ENCODE data around the gene CCL22.

Gene CCL22

GRCh38 chr16:57360321-57360935 lies 1.8 kb downstream of the CCL22 start:
- Histone ChIP-seq H3K4me1 (ENCODE audit: control insufficient read depth, insufficient read depth, low read length, poor library complexity, severe bottlenecking) (no peaks in the 10 kb centered on the region), H3K36me3 (ENCODE audit: control insufficient read depth, insufficient read depth, low read length) (no peaks in the 10 kb centered on the region), H3K4me3 (ENCODE audit: insufficient read depth, low read depth, low read length, poor library complexity, severe bottlenecking) (no peak overlapping the region), H3K27me3 (replicated peaks; ENCODE audit: control insufficient read depth, insufficient read depth, low read length, poor library complexity, severe bottlenecking) (no peaks in the 10 kb centered on the region), H3K27ac (ENCODE audit: insufficient read depth, low read length, poor library complexity, severe bottlenecking) (no peak overlapping the region), H3K9me3 (ENCODE audit: control insufficient read depth, low read length) (no peaks in the 10 kb centered on the region)
- no peak for DNase-seq

GRCh38 chr16:57361404-57361803 lies 2.8 kb downstream of the CCL22 start:
- H3K27me3 ChIP-seq (replicated peaks; ENCODE audit: control insufficient read depth, insufficient read depth, low read length, poor library complexity, severe bottlenecking): no peaks in the 10 kb centered on the region

GRCh38 chr16:57364143-57364542 lies 5.6 kb downstream of the CCL22 start:
- Histone ChIP-seq H3K4me3 (ENCODE audit: insufficient read depth, low read depth, low read length, poor library complexity, severe bottlenecking) (no peak overlapping the region), H3K27me3 (replicated peaks; ENCODE audit: control insufficient read depth, insufficient read depth, low read length, poor library complexity, severe bottlenecking) (no peaks in the 10 kb centered on the region), H3K4me1 (ENCODE audit: control insufficient read depth, insufficient read depth, low read length, poor library complexity, severe bottlenecking) (no peaks in the 10 kb centered on the region), H3K9me3 (ENCODE audit: control insufficient read depth, low read length) (no peaks in the 10 kb centered on the region), H3K36me3 (ENCODE audit: control insufficient read depth, insufficient read depth, low read length) (no peaks in the 10 kb centered on the region), H3K27ac (ENCODE audit: insufficient read depth, low read length, poor library complexity, severe bottlenecking) (no peak overlapping the region)
- no peak for DNase-seq

More at GRCh38 chr16:57361404-57361803, 2.8 kb downstream of the CCL22 start:
- H3K4me3 ChIP-seq (ENCODE audit: insufficient read depth, low read depth, low read length, poor library complexity, severe bottlenecking): no peak overlapping the region
- no peaks in the 10 kb centered on the region for H3K4me1 ChIP-seq (ENCODE audit: control insufficient read depth, insufficient read depth, low read length, poor library complexity, severe bottlenecking)
- no peak overlapping the region for H3K27ac ChIP-seq (ENCODE audit: insufficient read depth, low read length, poor library complexity, severe bottlenecking)
- no peak for DNase-seq
- no peaks in the 10 kb centered on the region for H3K36me3 ChIP-seq (ENCODE audit: control insufficient read depth, insufficient read depth, low read length)
- no peaks in the 10 kb centered on the region for H3K9me3 ChIP-seq (ENCODE audit: control insufficient read depth, low read length)

GRCh38 chr16:57366544-57367040 lies 8.0 kb downstream of the CCL22 start:
- Histone ChIP-seq H3K27ac (ENCODE audit: insufficient read depth, low read length, poor library complexity, severe bottlenecking) (no peak overlapping the region), H3K4me1 (ENCODE audit: control insufficient read depth, insufficient read depth, low read length, poor library complexity, severe bottlenecking) (no peaks in the 10 kb centered on the region), H3K4me3 (ENCODE audit: insufficient read depth, low read depth, low read length, poor library complexity, severe bottlenecking) (no peak overlapping the region), H3K27me3 (replicated peaks; ENCODE audit: control insufficient read depth, insufficient read depth, low read length, poor library complexity, severe bottlenecking) (no peaks in the 10 kb centered on the region), H3K36me3 (ENCODE audit: control insufficient read depth, insufficient read depth, low read length) (no peaks in the 10 kb centered on the region), H3K9me3 (ENCODE audit: control insufficient read depth, low read length) (no peaks in the 10 kb centered on the region)
- DNase-seq: no peak

- Histone ChIP-seq H3K4me3 (ENCODE audit: insufficient read depth, low read depth, low read length, poor library complexity, severe bottlenecking) (no peak overlapping the region), H3K4me1 (ENCODE audit: control insufficient read depth, insufficient read depth, low read length, poor library complexity, severe bottlenecking) (no peaks in the 10 kb centered on the region), H3K27me3 (replicated peaks; ENCODE audit: control insufficient read depth, insufficient read depth, low read length, poor library complexity, severe bottlenecking) (no peaks in the 10 kb centered on the region), H3K27ac (ENCODE audit: insufficient read depth, low read length, poor library complexity, severe bottlenecking) (no peak overlapping the region), H3K9me3 (ENCODE audit: control insufficient read depth, low read length) (no peaks in the 10 kb centered on the region), H3K36me3 (ENCODE audit: control insufficient read depth, insufficient read depth, low read length) (no peaks in the 10 kb centered on the region)
- DNase-seq: no peak
These were observed 8.7 kb downstream of the CCL22 start for GRCh38 chr16:57367116-57367752.

- no peak for DNase-seq
- H3K27me3 ChIP-seq (replicated peaks; ENCODE audit: control insufficient read depth, insufficient read depth, low read length, poor library complexity, severe bottlenecking): no peaks in the 10 kb centered on the region
- no peaks in the 10 kb centered on the region for H3K4me1 ChIP-seq (ENCODE audit: control insufficient read depth, insufficient read depth, low read length, poor library complexity, severe bottlenecking)
- H3K27ac ChIP-seq (ENCODE audit: insufficient read depth, low read length, poor library complexity, severe bottlenecking): no peak overlapping the region
- H3K9me3 ChIP-seq (ENCODE audit: control insufficient read depth, low read length): no peaks in the 10 kb centered on the region
- H3K36me3 ChIP-seq (ENCODE audit: control insufficient read depth, insufficient read depth, low read length): no peaks in the 10 kb centered on the region
- no peak overlapping the region for H3K4me3 ChIP-seq (ENCODE audit: insufficient read depth, low read depth, low read length, poor library complexity, severe bottlenecking)
These were observed 13.2 kb downstream of the CCL22 start for GRCh38 chr16:57371494-57372371.

- H3K9me3 ChIP-seq (ENCODE audit: control insufficient read depth, low read length): no peaks in the 10 kb centered on the region
- H3K4me3 ChIP-seq (ENCODE audit: insufficient read depth, low read depth, low read length, poor library complexity, severe bottlenecking): no peak within 1 kb of the TSS
- no peaks in the 10 kb centered on the region for H3K36me3 ChIP-seq (ENCODE audit: control insufficient read depth, insufficient read depth, low read length)
- no peak for DNase-seq
- H3K27me3 ChIP-seq (replicated peaks; ENCODE audit: control insufficient read depth, insufficient read depth, low read length, poor library complexity, severe bottlenecking): no peaks in the 10 kb centered on the region
- H3K4me1 ChIP-seq (ENCODE audit: control insufficient read depth, insufficient read depth, low read length, poor library complexity, severe bottlenecking): no peaks in the 10 kb centered on the region
- no peak within 1 kb of the TSS for H3K27ac ChIP-seq (ENCODE audit: insufficient read depth, low read length, poor library complexity, severe bottlenecking)
These were observed 14.0 kb downstream of the CCL22 start, which contains the start of gene CX3CL1 for GRCh38 chr16:57372372-57373116. CX3CL1 (plus strand) TSS chr16:57372490; CDS start chr16:57372569, 79 bp downstream.

- H3K27ac ChIP-seq (ENCODE audit: insufficient read depth, low read length, poor library complexity, severe bottlenecking): no peak overlapping the region
- DNase-seq: no peak
- H3K27me3 ChIP-seq (replicated peaks; ENCODE audit: control insufficient read depth, insufficient read depth, low read length, poor library complexity, severe bottlenecking): no peaks in the 10 kb centered on the region
- H3K4me3 ChIP-seq (ENCODE audit: insufficient read depth, low read depth, low read length, poor library complexity, severe bottlenecking): no peak overlapping the region
- no peaks in the 10 kb centered on the region for H3K9me3 ChIP-seq (ENCODE audit: control insufficient read depth, low read length)
- no peaks in the 10 kb centered on the region for H3K36me3 ChIP-seq (ENCODE audit: control insufficient read depth, insufficient read depth, low read length)
- H3K4me1 ChIP-seq (ENCODE audit: control insufficient read depth, insufficient read depth, low read length, poor library complexity, severe bottlenecking): no peaks in the 10 kb centered on the region
These were observed 14.7 kb downstream of the CCL22 start for GRCh38 chr16:57373117-57373947.

GRCh38 chr16:57374067-57374534 lies 15.5 kb downstream of the CCL22 start:
- Histone ChIP-seq H3K27ac (ENCODE audit: insufficient read depth, low read length, poor library complexity, severe bottlenecking) (no peak overlapping the region), H3K27me3 (replicated peaks; ENCODE audit: control insufficient read depth, insufficient read depth, low read length, poor library complexity, severe bottlenecking) (no peaks in the 10 kb centered on the region), H3K36me3 (ENCODE audit: control insufficient read depth, insufficient read depth, low read length) (no peaks in the 10 kb centered on the region), H3K4me1 (ENCODE audit: control insufficient read depth, insufficient read depth, low read length, poor library complexity, severe bottlenecking) (no peaks in the 10 kb centered on the region), H3K9me3 (ENCODE audit: control insufficient read depth, low read length) (no peaks in the 10 kb centered on the region), H3K4me3 (ENCODE audit: insufficient read depth, low read depth, low read length, poor library complexity, severe bottlenecking) (no peak overlapping the region)
- DNase-seq: no peak
